Endothelial cell of umbilical vein (primary cell): ENCODE measurements around the gene PZP. TPM values are rescaled to one million over a fixed set of nuclear protein-coding genes. Genes with fewer than 3 reads are reported as not detected.
"Not testable (repeated sequence)": the region's sequence is repeated elsewhere in the genome, so short reads cannot be mapped to it uniquely, and the experiment has no call there.

Experiments
- BruUV-seq: library from RNA; stranded (reverse); fragments of 400-500 nt; replicated peaks from 2 replicates; lab custom pipeline; 2021; lab: Mats Ljungman, UMichigan
- CTCF ChIA-PET: fragments of 300-600, 350-600 bp; sonication (Branson Sonifier 250); formaldehyde crosslinking; loops from one replicate; lab custom pipeline; 2021; ENCODE audit warnings: antibody characterized with exemption, inconsistent platforms; lab: Charles Lee
- POLR2A ChIA-PET: fragments of 300-600, 350-600 bp; sonication (Branson Sonifier 250); formaldehyde crosslinking; loops from one replicate; lab custom pipeline; 2021; ENCODE audit warnings: antibody characterized with exemption, inconsistent platforms; lab: Charles Lee
- DNase-seq: peaks from one replicate; pipeline ENCODE4 v3.0.0-alpha.2; 2011; ENCODE audit warnings: low read depth, low spot score
- FAIRE-seq: peaks from 2 replicates; lab custom pipeline; 2011; peaks lifted over from hg19 to GRCh38; lab: Jason Lieb, UNC
- H2AFZ ChIP-seq: 2 replicates; pipeline ENCODE4 v1.6.0; 2012; ENCODE audit warnings: low read depth, low read length, control low read depth, inconsistent platforms
- H3K27ac ChIP-seq: 2 replicates; pipeline ENCODE4 v1.5.1; 2011; ENCODE audit warnings: low read depth, mild to moderate bottlenecking, control low read depth, low read length, moderate library complexity; ENCODE audit not compliant: insufficient read depth
- H3K27me3 ChIP-seq, 2 experiments: 2 replicates each; pipeline versions ENCODE4 v1.6.0 to v1.6.1; 2011; ENCODE audit warnings: low read length in 2 of 2, mixed read lengths in 1 of 2; ENCODE audit not compliant: control insufficient read depth in 2 of 2, insufficient read depth in 2 of 2
- H3K36me3 ChIP-seq, 2 experiments: 2 replicates in 1 of 2; 3 replicates in 1 of 2; pipeline ENCODE4 v1.5.1; 2011; ENCODE audit warnings: low read length in 2 of 2, mild to moderate bottlenecking in 1 of 2, moderate library complexity in 1 of 2; ENCODE audit not compliant: control insufficient read depth in 2 of 2, insufficient read depth in 2 of 2; ENCODE audit errors: extremely low read depth in 1 of 2
- H3K4me1 ChIP-seq: 3 replicates; pipeline ENCODE4 v1.5.1; 2011; ENCODE audit warnings: mild to moderate bottlenecking, low read length; ENCODE audit not compliant: control insufficient read depth, insufficient read depth; ENCODE audit errors: extremely low read depth
- H3K4me2 ChIP-seq: 2 replicates; pipeline ENCODE4 v1.6.1; 2011; ENCODE audit warnings: low read length, control low read depth, mixed read lengths; ENCODE audit not compliant: insufficient read depth
- H3K4me3 ChIP-seq, 3 experiments: fragments of 200-600 bp in 1 of 3; sonication (generic), shearing (Covaris generic) in 1 of 3; replicated peaks in 1 of 3; 2 replicates each; pipeline ENCODE4 v1.5.1; 2011 to 2016; ENCODE audit warnings: control low read depth in 3 of 3, low read length in 3 of 3, mild to moderate bottlenecking in 2 of 3, inconsistent platforms in 1 of 3, low read depth in 1 of 3, moderate library complexity in 1 of 3; ENCODE audit not compliant: insufficient read depth in 1 of 3
- H3K79me2 ChIP-seq: 2 replicates; pipeline ENCODE4 v1.6.0; 2012; ENCODE audit warnings: low read length, inconsistent platforms; ENCODE audit not compliant: control insufficient read depth, insufficient read depth
- H3K9ac ChIP-seq: replicated peaks from 2 replicates; pipeline ENCODE3; 2011; ENCODE audit warnings: low read length, control low read depth; ENCODE audit not compliant: insufficient read depth; ENCODE audit errors: extremely low read depth
- H3K9me1 ChIP-seq: replicated peaks from 3 replicates; pipeline ENCODE4 v1.6.0; 2011; ENCODE audit warnings: mild to moderate bottlenecking, low read length; ENCODE audit not compliant: control insufficient read depth, insufficient read depth; ENCODE audit errors: extremely low read depth
- H3K9me3 ChIP-seq: replicated peaks from 2 replicates; pipeline ENCODE4 v1.5.1; 2012; ENCODE audit warnings: low read length, inconsistent platforms; ENCODE audit not compliant: control insufficient read depth, insufficient read depth
- H4K20me1 ChIP-seq: replicated peaks from 2 replicates; pipeline ENCODE3; 2011; ENCODE audit warnings: mild to moderate bottlenecking, low read length; ENCODE audit not compliant: control insufficient read depth, insufficient read depth; ENCODE audit errors: extremely low read depth
- CTCF ChIP-seq, 2 donors: IDR thresholded peaks; 1 replicate in 1 of 2; 2 replicates in 1 of 2; pipeline ENCODE4 v1.5.1; 2011; ENCODE audit warnings: low read length in 2 of 2, mild to moderate bottlenecking in 2 of 2, moderate library complexity in 2 of 2, control low read depth in 1 of 2, inconsistent platforms in 1 of 2, low read depth in 1 of 2; ENCODE audit not compliant: insufficient read depth in 1 of 2; ENCODE audit errors: extremely low read depth in 1 of 2
- FOS ChIP-seq: IDR thresholded peaks from 2 replicates; pipeline ENCODE4 v1.6.1; 2011; ENCODE audit warnings: mild to moderate bottlenecking, low read length, moderate library complexity, borderline replicate concordance; ENCODE audit not compliant: insufficient read depth
- JUN ChIP-seq: IDR thresholded peaks from 2 replicates; pipeline ENCODE4 v1.6.1; 2011; ENCODE audit warnings: borderline replicate concordance, low read depth; ENCODE audit not compliant: insufficient read length, insufficient read depth
- MAX ChIP-seq: IDR thresholded peaks from 2 replicates; pipeline ENCODE4 v1.6.1; 2011; ENCODE audit not compliant: insufficient read depth, insufficient read length
- MYC ChIP-seq: IDR thresholded peaks from one replicate; pipeline ENCODE4 v1.6.1; 2011; ENCODE audit warnings: mild to moderate bottlenecking, low read depth, low read length
- POLR2A ChIP-seq: IDR thresholded peaks from 2 replicates; pipeline ENCODE4 v1.6.1; 2012; ENCODE audit warnings: low read depth, mild to moderate bottlenecking, control low read depth, low read length
- POLR2AphosphoS5 ChIP-seq: IDR thresholded peaks from 2 replicates; pipeline ENCODE4 v1.6.1; 2012; ENCODE audit warnings: low read depth, mild to moderate bottlenecking, control low read depth, low read length, moderate library complexity; ENCODE audit not compliant: insufficient read depth
- dilution Hi-C: fragments of 300-500 bp; cut with MboI; formaldehyde crosslinking; loops from one replicate; pipeline ENCODE4 v1.15.0; 2019; ENCODE audit warnings: low sequenced_read_pairs; ENCODE audit not compliant: extremely low pct_ligation_motif_present
- intact Hi-C: fragments of 100-400 bp; cut with micrococcal nuclease; formaldehyde crosslinking; loops from one replicate; pipeline ENCODE4 v1.10.0; 2022
- polyA plus RNA-seq, 4 experiments: library from polyadenylated mRNA; depleted of rRNA in 3 of 4; stranded (reverse) in 3 of 4; unstranded in 1 of 4; fragments of >200 nt; gene quantifications; 2 replicates each; pipeline versions ENCODE4 v1.2.1 to v1.2.3, GENCODE V29; 2011 to 2012; ENCODE audit warnings: missing spikeins in 1 of 4
- total RNA-seq: library from RNA; stranded (reverse); gene quantifications from 2 replicates; pipeline ENCODE4 v1.2.3, GENCODE V29; 2021

PZP gene
- total and polyA plus RNA-seq, 2 donors (not counting 3 experiments of a cell fraction or from before 2014, with no cell fraction given) = 0.73 to 0.84 TPM

GRCh38 chr12:9169979-9170634, 38.1 kb downstream of the PZP start:
- Histone ChIP-seq H3K36me3 (no peaks in the 10 kb centered on the region), H3K4me1 (peaks cover 38% of the 10 kb centered on the region), H3K9me3 (no peaks in the 10 kb centered on the region), H3K9me1 (no peaks in the 10 kb centered on the region), H3K4me3 (no peak overlapping the region), H3K79me2 (no peaks in the 10 kb centered on the region), H4K20me1 (no peaks in the 10 kb centered on the region), H2AFZ (peak overlapping the region; percentile 74), H3K4me2 (peak overlapping the region; percentile 80), H3K9ac (peak overlapping the region; percentile 8), H3K27ac (peak overlapping the region; percentile 46), H3K27me3 (no peaks in the 10 kb centered on the region)
- intact Hi-C loops (loop anchor here (10.0 kb wide), 1 partner anchor 105 kb away; no protein-coding TSS in a partner anchor), dilution Hi-C loops (no loop called here)
- CTCF ChIA-PET = interaction anchor here (0.9 to 1.8 kb wide), 3 partner anchors 14 to 21 kb away, joined by 3 to 4 read pairs (median 3); no protein-coding TSS in a partner anchor
- FAIRE-seq (peak; percentile 96), DNase-seq (peak; percentile 92)
- POLR2A ChIA-PET = no interaction called here
- no peak for TF ChIP-seq MYC
- TF ChIP-seq MAX = no peak
- no peak for TF ChIP-seq FOS
- no peak for TF ChIP-seq JUN
- peak; percentile 43 for TF ChIP-seq POLR2AphosphoS5
- no peak for TF ChIP-seq POLR2A
- no peak for TF ChIP-seq CTCF (IDR thresholded peaks at IDR 0.05; ENCODE audit: extremely low read depth in 1 of 2, insufficient read depth in 1 of 2, low read depth in 1 of 2, low read length in 2 of 2)
- no TSS peak for BruUV-seq

GRCh38 chr12:9167345-9167744, 40.9 kb downstream of the PZP start:
- H4K20me1 ChIP-seq, H3K27me3 ChIP-seq, H3K9me1 ChIP-seq, POLR2A ChIA-PET, dilution Hi-C loops, BruUV-seq, H3K36me3 ChIP-seq, H3K4me3 ChIP-seq, H3K9ac ChIP-seq, H3K9me3 ChIP-seq, H3K79me2 ChIP-seq: not testable (repeated sequence)
- FAIRE-seq = peak; percentile 64
- peak overlapping the region; percentile 68 for H3K4me2 ChIP-seq
- peak; percentile 89 for DNase-seq
- peaks cover 56% of the 10 kb centered on the region for H3K4me1 ChIP-seq
- H2AFZ ChIP-seq = peak overlapping the region; percentile 13
- CTCF ChIA-PET = interaction anchor here (1.2 kb wide), 1 partner anchor 11 kb away, joined by 3 read pairs; no protein-coding TSS in a partner anchor
- peak overlapping the region; percentile 44 for H3K27ac ChIP-seq
- intact Hi-C loops = loop anchor here (10.0 kb wide), 1 partner anchor 103 kb away; no protein-coding TSS in a partner anchor
